K562 (cell line): ENCODE data around the gene VHLL.

Experiments
- BACH1 ChIP-seq: fragments of 200-800 bp; sonication (Bioruptor generic); IDR thresholded peaks from 2 replicates; pipeline ENCODE4 v1.6.1; 2016; ENCODE audit warnings: missing genetic modification characterization, missing compliant biosample characterization
- CTCF ChIP-seq, 3 experiments: IDR thresholded peaks in 2 of 3; conservative IDR thresholded peaks in 1 of 3; 2 replicates each; pipeline ENCODE4 v1.5.1; 2011 to 2012; ENCODE audit warnings: low read length in 3 of 3, mild to moderate bottlenecking in 3 of 3, control low read depth in 2 of 3, improper control_type of control experiment in 1 of 3, inconsistent platforms in 1 of 3, low read depth in 1 of 3, mixed read lengths in 1 of 3, moderate library complexity in 1 of 3; ENCODE audit not compliant: insufficient read depth in 2 of 3
- CTCFL ChIP-seq: IDR thresholded peaks from 2 replicates; pipeline ENCODE4 v1.6.1; 2011; ENCODE audit warnings: borderline replicate concordance, low read depth, mild to moderate bottlenecking, moderate library complexity, low read length; ENCODE audit not compliant: insufficient read depth, poor library complexity, severe bottlenecking
- ESRRA ChIP-seq: fragments of 450-650 bp; IDR thresholded peaks from 2 replicates; pipeline ENCODE4 v1.6.1; 2014; ENCODE audit warnings: low read depth, mild to moderate bottlenecking, moderate library complexity, borderline replicate concordance
- EZH2 ChIP-seq: IDR thresholded peaks from 2 replicates; pipeline ENCODE4 v1.6.1; 2012; ENCODE audit warnings: low read depth, mild to moderate bottlenecking, inconsistent platforms, low read length, borderline replicate concordance
- NFIC ChIP-seq: fragments of 450-650 bp; IDR thresholded peaks from 2 replicates; pipeline ENCODE4 v1.6.1; 2017; ENCODE audit warnings: mild to moderate bottlenecking, inconsistent platforms
- POLR2A ChIP-seq: fragments of 450-650 bp; conservative IDR thresholded peaks from 2 replicates; pipeline ENCODE4 v1.6.1; 2016
- POLR3A ChIP-seq: IDR thresholded peaks from 2 replicates; pipeline ENCODE4 v1.6.1; 2011; ENCODE audit warnings: borderline replicate concordance, mild to moderate bottlenecking, moderate library complexity; ENCODE audit not compliant: insufficient read length, insufficient read depth; ENCODE audit errors: extremely low read depth
- SMARCE1 ChIP-seq: fragments of 450-650 bp; IDR thresholded peaks from 2 replicates; pipeline ENCODE4 v1.7.1; 2016; ENCODE audit warnings: mild to moderate bottlenecking

GRCh38 chr1:156337888-156338179, 38.7 kb upstream of the VHLL start:
- TF ChIP-seq BACH1 (tag) = no peak
- TF ChIP-seq NFIC = no peak
- TF ChIP-seq EZH2 = no peak
- no peak for TF ChIP-seq ESRRA
- no peak for TF ChIP-seq POLR2A
- TF ChIP-seq SMARCE1 = peak; percentile 53; the same call in 1 of the 2 replicates
- TF ChIP-seq CTCF (IDR thresholded peaks at IDR 0.05 in 2 of 3, conservative IDR thresholded peaks at IDR 0.05 in 1 of 3; ENCODE audit: insufficient read depth in 2 of 3, low read depth in 1 of 3, low read length in 3 of 3) = 0 out of 6 replicates have a peak, but pooled peaks of 1 of the 3 experiments have one; percentile 16
- no peak for TF ChIP-seq POLR3A
- no peak for TF ChIP-seq CTCFL
